Measurements from ENCODE around the gene LCP1.

Gene LCP1

GRCh38 chr13:46183018-46183946 is 1.3 kb upstream of the LCP1 start:
- Histone ChIP-seq H3K9me3 (no peaks in the 10 kb centered on the region), H3K36me3 (no peaks in the 10 kb centered on the region), H3K27ac (peak overlapping the region; percentile 89), H3K4me1 (peaks cover 43% of the 10 kb centered on the region), H3K27me3 (no peaks in the 10 kb centered on the region), H3K9ac (peak overlapping the region; percentile 84; the same call in 1 of the 2 replicates), H3K4me3 (no peak overlapping the region), H3K4me2 (peak overlapping the region; percentile 98), H4K20me1 (no peaks in the 10 kb centered on the region)
- no peak for TF ChIP-seq Cebpa-rat (IDR thresholded peaks at IDR 0.05)

- TF ChIP-seq Cebpa-rat (IDR thresholded peaks at IDR 0.05) = no peak
- peak overlapping the region; percentile 98 for H3K4me2 ChIP-seq
- H3K36me3 ChIP-seq = no peaks in the 10 kb centered on the region
- H3K27ac ChIP-seq = peak overlapping the region; percentile 89
- no peaks in the 10 kb centered on the region for H3K9me3 ChIP-seq
- no peaks in the 10 kb centered on the region for H3K27me3 ChIP-seq
- peaks cover 51% of the 10 kb centered on the region for H3K4me1 ChIP-seq
- no peaks in the 10 kb centered on the region for H4K20me1 ChIP-seq
- peak overlapping the region; percentile 76 for H3K4me3 ChIP-seq
- peak overlapping the region; percentile 84; the same call in 1 of the 2 replicates for H3K9ac ChIP-seq
Measured at GRCh38 chr13:46182491-46182877, 507 bp upstream of the LCP1 start.

DNA sequence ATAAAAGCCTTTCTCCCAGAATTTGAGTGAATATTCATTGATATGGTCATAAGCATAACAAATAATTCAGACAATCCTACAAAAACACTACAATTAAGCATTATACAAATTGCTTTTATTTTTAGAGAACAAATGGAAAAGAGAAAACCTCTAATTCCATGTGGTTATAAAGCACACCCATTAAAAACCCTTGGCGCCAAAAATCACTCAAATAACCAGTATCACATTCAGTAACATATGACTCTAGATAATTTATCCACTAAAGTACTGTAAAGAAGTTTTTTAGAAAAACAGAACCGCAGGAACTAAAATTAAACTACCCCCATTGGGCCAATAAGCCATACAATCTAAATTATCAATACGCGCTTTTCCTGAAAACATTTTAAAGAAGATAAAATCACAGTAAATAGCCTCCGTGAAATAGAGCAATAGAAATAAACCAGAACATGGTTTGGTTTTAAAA is 569 bp downstream of the LCP1 start:
- H3K36me3 ChIP-seq = no peaks in the 10 kb centered on the region
- H3K4me3 ChIP-seq = peak overlapping the region; percentile 76
- no peaks in the 10 kb centered on the region for H3K9me3 ChIP-seq
- peak overlapping the region; percentile 84 for H3K9ac ChIP-seq
- peak overlapping the region; percentile 89 for H3K27ac ChIP-seq
- no peaks in the 10 kb centered on the region for H3K27me3 ChIP-seq
- no peaks in the 10 kb centered on the region for H4K20me1 ChIP-seq
- no peak for TF ChIP-seq Cebpa-rat (IDR thresholded peaks at IDR 0.05)
- H3K4me2 ChIP-seq = peak overlapping the region; percentile 98
- peaks cover 54% of the 10 kb centered on the region for H3K4me1 ChIP-seq

- peak overlapping the region; percentile 98 for H3K4me2 ChIP-seq
- H3K9ac ChIP-seq = peak overlapping the region; percentile 84
- no peaks in the 10 kb centered on the region for H3K36me3 ChIP-seq
- H3K9me3 ChIP-seq = no peaks in the 10 kb centered on the region
- H3K4me1 ChIP-seq = peaks cover 64% of the 10 kb centered on the region
- no peaks in the 10 kb centered on the region for H3K27me3 ChIP-seq
- TF ChIP-seq Cebpa-rat (IDR thresholded peaks at IDR 0.05) = no peak
- no peaks in the 10 kb centered on the region for H4K20me1 ChIP-seq
- peak overlapping the region; percentile 89 for H3K27ac ChIP-seq
- peak overlapping the region; percentile 76 for H3K4me3 ChIP-seq
Measured at GRCh38 chr13:46179969-46180763, 1.8 kb downstream of the LCP1 start.

- no peaks in the 10 kb centered on the region for H4K20me1 ChIP-seq
- H3K4me2 ChIP-seq = peak overlapping the region; percentile 98
- no peaks in the 10 kb centered on the region for H3K9me3 ChIP-seq
- TF ChIP-seq Cebpa-rat (IDR thresholded peaks at IDR 0.05) = no peak
- peak overlapping the region; percentile 89 for H3K27ac ChIP-seq
- H3K4me3 ChIP-seq = peak overlapping the region; percentile 76
- no peaks in the 10 kb centered on the region for H3K27me3 ChIP-seq
- peaks cover 64% of the 10 kb centered on the region for H3K4me1 ChIP-seq
- peak overlapping the region; percentile 84 for H3K9ac ChIP-seq
- H3K36me3 ChIP-seq = no peaks in the 10 kb centered on the region
Measured at GRCh38 chr13:46179491-46179908, 2.5 kb downstream of the LCP1 start.

DNA sequence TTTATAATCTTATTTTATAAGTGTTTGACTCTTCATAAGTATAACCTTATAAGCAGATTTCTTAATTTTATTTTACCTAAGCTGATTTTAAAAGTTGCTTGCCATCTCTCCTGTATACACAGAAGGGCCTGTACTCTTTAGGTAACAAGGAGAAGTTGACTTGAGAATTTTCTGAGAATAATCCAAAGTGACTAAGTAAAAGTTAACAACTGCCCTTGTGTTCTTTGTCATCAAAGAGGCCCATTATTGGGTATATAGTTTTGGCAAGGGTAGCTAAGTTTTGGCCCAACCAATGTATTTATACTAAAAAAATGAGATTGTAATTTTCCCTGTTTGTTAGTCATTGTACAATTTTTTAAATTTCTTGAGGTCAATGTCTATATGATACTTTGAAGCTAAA is 3.2 kb downstream of the LCP1 start:
- Histone ChIP-seq H3K36me3 (no peaks in the 10 kb centered on the region), H3K4me1 (peaks cover 64% of the 10 kb centered on the region)

DNA sequence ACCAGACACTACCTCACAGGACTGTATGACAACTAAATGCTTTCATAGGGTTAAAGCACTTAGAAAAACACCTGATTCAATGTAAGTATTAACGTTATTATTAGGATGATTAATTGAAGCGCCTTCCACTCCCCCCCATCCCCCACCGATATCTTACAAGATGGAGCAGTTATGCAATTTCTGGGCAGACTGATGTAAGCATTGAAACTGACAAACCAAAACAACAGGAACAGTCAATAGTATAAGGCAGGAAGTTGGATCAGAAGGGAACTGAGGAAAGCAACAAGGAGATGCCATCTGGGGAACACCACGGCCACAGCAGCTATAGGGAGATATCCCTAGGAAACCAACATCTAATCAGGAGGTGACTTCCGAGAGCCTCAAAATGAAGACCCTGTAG is 3.8 kb downstream of the LCP1 start:
- TF ChIP-seq Cebpa-rat (IDR thresholded peaks at IDR 0.05) = 0 out of 2 replicates have a peak, but pooled peaks have one; percentile 42
- no peaks in the 10 kb centered on the region for H3K9me3 ChIP-seq
- peak overlapping the region; percentile 89 for H3K27ac ChIP-seq
- H3K4me3 ChIP-seq = peak overlapping the region; percentile 76
- no peaks in the 10 kb centered on the region for H3K36me3 ChIP-seq
- H4K20me1 ChIP-seq = no peaks in the 10 kb centered on the region
- H3K4me2 ChIP-seq = peak overlapping the region; percentile 98
- peak overlapping the region; percentile 84 for H3K9ac ChIP-seq
- peaks cover 64% of the 10 kb centered on the region for H3K4me1 ChIP-seq
- no peaks in the 10 kb centered on the region for H3K27me3 ChIP-seq

More for the DNA sequence above, 3.2 kb downstream of the LCP1 start:
- Histone ChIP-seq H3K27ac (peak overlapping the region; percentile 89), H3K4me2 (peak overlapping the region; percentile 98), H3K27me3 (no peaks in the 10 kb centered on the region), H3K9ac (peak overlapping the region; percentile 84), H3K4me3 (peak overlapping the region; percentile 76), H4K20me1 (no peaks in the 10 kb centered on the region), H3K9me3 (no peaks in the 10 kb centered on the region)
- TF ChIP-seq Cebpa-rat (IDR thresholded peaks at IDR 0.05) = no peak

- peak overlapping the region; percentile 84 for H3K9ac ChIP-seq
- H3K4me3 ChIP-seq = peak overlapping the region; percentile 76
- peak overlapping the region; percentile 89 for H3K27ac ChIP-seq
- no peaks in the 10 kb centered on the region for H3K9me3 ChIP-seq
- peaks cover 68% of the 10 kb centered on the region for H3K4me1 ChIP-seq
- no peaks in the 10 kb centered on the region for H3K36me3 ChIP-seq
- no peaks in the 10 kb centered on the region for H4K20me1 ChIP-seq
- H3K27me3 ChIP-seq = no peaks in the 10 kb centered on the region
- H3K4me2 ChIP-seq = peak overlapping the region; percentile 98
- 0 out of 2 replicates have a peak, but pooled peaks have one; percentile 22 for TF ChIP-seq Cebpa-rat (IDR thresholded peaks at IDR 0.05)
Measured at GRCh38 chr13:46176756-46177155, 5.2 kb downstream of the LCP1 start.

DNA sequence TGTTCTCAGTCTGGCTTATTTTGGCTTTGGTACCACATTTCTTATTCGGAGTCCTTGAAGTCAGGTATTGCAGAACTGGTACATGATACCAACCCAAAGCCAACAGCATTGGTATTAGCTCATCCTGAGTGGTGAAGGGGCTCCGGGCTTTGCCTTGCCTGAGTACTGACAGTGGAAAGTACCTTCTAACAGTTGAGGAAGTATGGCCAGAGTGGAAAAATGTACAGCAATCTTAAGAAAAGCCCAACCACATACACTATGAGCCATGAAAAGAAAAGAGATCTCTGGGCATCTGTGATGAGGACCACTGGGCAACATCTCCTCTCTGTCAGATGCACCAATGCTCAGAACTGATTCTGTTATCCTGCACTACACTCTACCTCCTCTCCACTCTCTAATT is 8.3 kb downstream of the LCP1 start:
- peaks cover 92% of the 10 kb centered on the region for H3K4me1 ChIP-seq
- H3K9ac ChIP-seq = no peak overlapping the region
- no peak overlapping the region for H3K4me3 ChIP-seq
- peak overlapping the region; percentile 89 for H3K27ac ChIP-seq
- peaks cover 8% of the 10 kb centered on the region; the same call in 1 of the 2 replicates for H4K20me1 ChIP-seq
- H3K27me3 ChIP-seq = no peaks in the 10 kb centered on the region
- H3K4me2 ChIP-seq = peak overlapping the region; percentile 98
- no peaks in the 10 kb centered on the region; the same call in 1 of the 2 replicates for H3K36me3 ChIP-seq
- no peaks in the 10 kb centered on the region for H3K9me3 ChIP-seq
- TF ChIP-seq Cebpa-rat (IDR thresholded peaks at IDR 0.05) = no peak

Data from BLaER1 (cell line).